ENCODE results near the gene ARL14EP.

DNA sequence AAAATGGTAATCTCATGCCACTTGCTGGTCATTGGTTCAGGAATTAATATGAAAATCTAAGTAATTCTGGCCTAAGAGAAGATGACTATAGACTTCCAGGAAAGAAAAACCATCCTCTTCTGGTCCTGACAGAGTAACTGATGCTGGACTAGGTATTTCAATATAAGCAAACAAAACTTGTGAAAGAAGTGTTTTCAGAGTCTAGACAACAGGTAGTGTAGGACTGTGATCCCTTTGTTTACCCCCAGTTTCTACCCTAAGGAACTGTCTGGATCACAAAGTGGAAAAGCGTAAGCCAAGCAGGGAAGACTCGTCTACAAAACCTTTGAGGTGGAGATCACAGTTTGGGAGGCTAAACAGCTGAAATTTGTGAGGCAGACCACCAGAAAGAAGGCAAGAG is 30.4 kb upstream of the ARL14EP start:
- TF ChIP-seq, protein P1, sequence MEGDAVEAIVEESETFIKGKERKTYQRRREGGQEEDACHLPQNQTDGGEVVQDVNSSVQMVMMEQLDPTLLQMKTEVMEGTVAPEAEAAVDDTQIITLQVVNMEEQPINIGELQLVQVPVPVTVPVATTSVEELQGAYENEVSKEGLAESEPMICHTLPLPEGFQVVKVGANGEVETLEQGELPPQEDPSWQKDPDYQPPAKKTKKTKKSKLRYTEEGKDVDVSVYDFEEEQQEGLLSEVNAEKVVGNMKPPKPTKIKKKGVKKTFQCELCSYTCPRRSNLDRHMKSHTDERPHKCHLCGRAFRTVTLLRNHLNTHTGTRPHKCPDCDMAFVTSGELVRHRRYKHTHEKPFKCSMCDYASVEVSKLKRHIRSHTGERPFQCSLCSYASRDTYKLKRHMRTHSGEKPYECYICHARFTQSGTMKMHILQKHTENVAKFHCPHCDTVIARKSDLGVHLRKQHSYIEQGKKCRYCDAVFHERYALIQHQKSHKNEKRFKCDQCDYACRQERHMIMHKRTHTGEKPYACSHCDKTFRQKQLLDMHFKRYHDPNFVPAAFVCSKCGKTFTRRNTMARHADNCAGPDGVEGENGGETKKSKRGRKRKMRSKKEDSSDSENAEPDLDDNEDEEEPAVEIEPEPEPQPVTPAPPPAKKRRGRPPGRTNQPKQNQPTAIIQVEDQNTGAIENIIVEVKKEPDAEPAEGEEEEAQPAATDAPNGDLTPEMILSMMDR (IDR thresholded peaks at IDR 0.05), result no peak
- no peak for TF ChIP-seq EZH2 (IDR thresholded peaks at IDR 0.05)

Data from neural progenitor cell (in vitro differentiated cells).